H1 (cell line): ENCODE results near the gene ARHGEF11. TPM values are rescaled to one million over a fixed set of nuclear protein-coding genes. Genes with fewer than 3 reads are reported as not detected.

ENCODE experiments used
- CTCF ChIA-PET: fragments of 300-600 bp; sonication (Branson Sonifier 250); formaldehyde crosslinking; loops from one replicate; lab custom pipeline; 2021; ENCODE audit not compliant: partially characterized antibody; lab: Charles Lee
- POLR2A ChIA-PET: fragments of 300-600 bp; sonication (Branson Sonifier 250); formaldehyde crosslinking; loops from one replicate; lab custom pipeline; 2021; ENCODE audit warnings: inconsistent platforms; ENCODE audit not compliant: partially characterized antibody; lab: Charles Lee
- DNase-seq, 2 experiments: peaks; one replicate each; pipeline versions ENCODE4 v3.0.0 to v3.0.0-alpha.2; 2010 to 2022; ENCODE audit warnings: low spot score in 2 of 2, low read depth in 1 of 2, mixed read lengths in 1 of 2
- FAIRE-seq: peaks from 2 replicates; lab custom pipeline; 2011; peaks lifted over from hg19 to GRCh38; lab: Jason Lieb, UNC
- H2AFZ ChIP-seq: 2 replicates; pipeline ENCODE4 v1.8.1; 2012; ENCODE audit warnings: low read length, inconsistent platforms
- H2AK5ac ChIP-seq: 2 replicates; pipeline ENCODE4 v1.6.1; 2013; ENCODE audit warnings: low read depth, low read length
- H2BK120ac ChIP-seq: replicated peaks from 2 replicates; pipeline ENCODE3; 2013; ENCODE audit warnings: low read depth, low read length, inconsistent platforms
- H2BK12ac ChIP-seq: 2 replicates; pipeline ENCODE4 v1.6.1; 2013; ENCODE audit warnings: low read depth, low read length
- H2BK15ac ChIP-seq: 2 replicates; pipeline ENCODE4 v1.6.1; 2013; ENCODE audit warnings: low read length
- H2BK20ac ChIP-seq: 2 replicates; pipeline ENCODE4 v1.6.1; 2013; ENCODE audit warnings: low read length
- H2BK5ac ChIP-seq: 2 replicates; pipeline ENCODE4 v1.6.1; 2013; ENCODE audit warnings: low read depth, low read length
- H3K14ac ChIP-seq: 2 replicates; pipeline ENCODE4 v1.6.1; 2013; ENCODE audit warnings: inconsistent platforms; ENCODE audit not compliant: insufficient read length
- H3K18ac ChIP-seq: 2 replicates; pipeline ENCODE4 v1.6.1; 2013; ENCODE audit warnings: low read length; ENCODE audit errors: extremely low read depth
- H3K23ac ChIP-seq: 2 replicates; pipeline ENCODE4 v1.6.1; 2013; ENCODE audit warnings: inconsistent platforms; ENCODE audit not compliant: insufficient read length
- H3K23me2 ChIP-seq: 2 replicates; pipeline ENCODE4 v1.6.1; 2013; ENCODE audit warnings: low read depth, low read length
- H3K27ac ChIP-seq: 2 replicates; pipeline ENCODE4 v1.6.1; 2011; ENCODE audit warnings: low read depth, low read length, inconsistent platforms
- H3K27me3 ChIP-seq, 4 experiments: replicated peaks in 1 of 4; 1 replicate in 1 of 4; 2 replicates in 3 of 4; pipeline versions ENCODE4 v1.6.1 to v1.8.1; 2011 to 2013; ENCODE audit warnings: low read length in 3 of 4, mild to moderate bottlenecking in 3 of 4, inconsistent platforms in 2 of 4, mixed read lengths in 2 of 4, moderate library complexity in 1 of 4; ENCODE audit not compliant: control insufficient read depth in 3 of 4, insufficient read depth in 3 of 4; ENCODE audit errors: extremely low read depth in 1 of 4
- H3K36me3 ChIP-seq, 4 experiments: 2 replicates each; pipeline versions ENCODE4 v1.6.1 to v1.8.1; 2011 to 2013; ENCODE audit warnings: mild to moderate bottlenecking in 4 of 4, low read length in 3 of 4, moderate library complexity in 2 of 4, control low read depth in 1 of 4, inconsistent platforms in 1 of 4; ENCODE audit not compliant: insufficient read depth in 4 of 4, control insufficient read depth in 2 of 4
- H3K4ac ChIP-seq: replicated peaks from 2 replicates; pipeline ENCODE3; 2013; ENCODE audit warnings: low read length, low read depth, mixed read lengths, inconsistent platforms; ENCODE audit not compliant: insufficient read length
- H3K4me1 ChIP-seq, 4 experiments: replicated peaks in 1 of 4; 1 replicate in 1 of 4; 2 replicates in 3 of 4; pipeline versions ENCODE4 v1.6.1 to v1.8.1; 2011 to 2013; ENCODE audit warnings: low read length in 3 of 4, inconsistent platforms in 2 of 4, mixed read lengths in 1 of 4; ENCODE audit not compliant: insufficient read depth in 4 of 4, control insufficient read depth in 3 of 4
- H3K4me2 ChIP-seq, 2 experiments: 2 replicates each; pipeline versions ENCODE4 v1.6.1 to v1.8.1; 2011 to 2013; ENCODE audit warnings: low read depth in 2 of 2, low read length in 2 of 2, control low read depth in 1 of 2, inconsistent platforms in 1 of 2, mild to moderate bottlenecking in 1 of 2; ENCODE audit not compliant: insufficient read depth in 1 of 2
- H3K4me3 ChIP-seq, 4 experiments: fragments of 200-600, 300-600 bp in 1 of 4; sonication (generic), shearing (Covaris generic), sonication (Bioruptor Twin) in 1 of 4; 2 replicates each; pipeline versions ENCODE4 v1.5.1 to v1.8.1; 2011 to 2016; ENCODE audit warnings: low read length in 4 of 4, low read depth in 3 of 4, control low read depth in 2 of 4, inconsistent platforms in 2 of 4, mild to moderate bottlenecking in 2 of 4, mixed read lengths in 1 of 4, moderate library complexity in 1 of 4; ENCODE audit not compliant: insufficient read depth in 2 of 4; ENCODE audit errors: extremely low read depth in 1 of 4
- H3K56ac ChIP-seq: replicated peaks from 2 replicates; pipeline ENCODE3; 2013; ENCODE audit warnings: low read depth, mild to moderate bottlenecking, mixed read lengths, low read length, inconsistent platforms; ENCODE audit not compliant: insufficient read length
- H3K79me1 ChIP-seq: 2 replicates; pipeline ENCODE4 v1.6.1; 2013; ENCODE audit warnings: low read depth, low read length, control low read depth
- H3K79me2 ChIP-seq, 2 experiments: 2 replicates each; pipeline versions ENCODE4 v1.6.1 to v1.8.1; 2012 to 2013; ENCODE audit warnings: low read length in 2 of 2, mild to moderate bottlenecking in 2 of 2, inconsistent platforms in 1 of 2; ENCODE audit not compliant: insufficient read depth in 2 of 2, control insufficient read depth in 1 of 2
- H3K9ac ChIP-seq, 4 experiments: replicated peaks in 1 of 4; 1 replicate in 1 of 4; 2 replicates in 3 of 4; pipeline versions ENCODE4 v1.6.1 to v1.8.1; 2011 to 2013; ENCODE audit warnings: low read depth in 3 of 4, low read length in 3 of 4, control low read depth in 2 of 4, mild to moderate bottlenecking in 2 of 4, moderate library complexity in 2 of 4, inconsistent platforms in 1 of 4; ENCODE audit errors: extremely low read depth in 1 of 4
- H3K9me3 ChIP-seq, 2 experiments: 2 replicates each; pipeline versions ENCODE4 v1.6.1 to v1.8.1; 2012 to 2013; ENCODE audit warnings: mild to moderate bottlenecking in 2 of 2, moderate library complexity in 2 of 2, control low read depth in 1 of 2, inconsistent platforms in 1 of 2, low read depth in 1 of 2, low read length in 1 of 2, mixed read lengths in 1 of 2; ENCODE audit not compliant: insufficient read depth in 2 of 2
- H4K20me1 ChIP-seq, 2 experiments: replicated peaks in 1 of 2; 2 replicates each; pipeline versions ENCODE3 to v1.8.1; 2011 to 2013; ENCODE audit warnings: inconsistent platforms in 2 of 2, low read length in 2 of 2, mild to moderate bottlenecking in 1 of 2; ENCODE audit not compliant: insufficient read depth in 2 of 2, control insufficient read depth in 1 of 2
- H4K5ac ChIP-seq: 2 replicates; pipeline ENCODE4 v1.6.1; 2013; ENCODE audit warnings: low read length, low read depth, mixed read lengths, inconsistent platforms; ENCODE audit not compliant: insufficient read length
- H4K8ac ChIP-seq: 2 replicates; pipeline ENCODE4 v1.8.0; 2013; ENCODE audit warnings: mild to moderate bottlenecking, moderate library complexity, low read length, inconsistent platforms; ENCODE audit not compliant: insufficient read depth; ENCODE audit errors: extremely low read depth
- H4K91ac ChIP-seq: replicated peaks from 2 replicates; pipeline ENCODE3; 2013; ENCODE audit warnings: low read length, mixed read lengths, inconsistent platforms; ENCODE audit not compliant: insufficient read length
- polyA plus RNA-seq, 7 experiments: library from polyadenylated mRNA; depleted of rRNA in 3 of 7; stranded (reverse) in 5 of 7; unstranded in 2 of 7; fragments of >200 nt in 5 of 7; fragments of 200-250 nt in 2 of 7; gene quantifications; 1 replicate in 5 of 7; 2 replicates in 1 of 7; 4 replicates in 1 of 7; pipeline versions ENCODE4 v1.2.1 to v1.2.3, GENCODE V29; 2011 to 2013; ENCODE audit warnings: missing spikeins in 2 of 7, mixed read lengths in 2 of 7
- total RNA-seq: library from RNA; stranded (reverse); fragmentation: NEBNext Ultra II Directional; extraction: Animal tissue kit (Norgen Biotek cat#: 25700); gene quantifications from 2 replicates; pipeline ENCODE4 v1.2.1, GENCODE V29; 2021
- TF ChIP-seq, protein P1 (sequence below): fragments of 300-600 bp; sonication (generic); IDR thresholded peaks from 2 replicates; pipeline ENCODE4 v1.7.1; 2012; ENCODE audit warnings: low read length, moderate library complexity, mild to moderate bottlenecking, inconsistent platforms; ENCODE audit not compliant: insufficient replicate concordance

Gene ARHGEF11
- total and polyA plus RNA-seq, 2 of the 8 experiments (the other 6 are each of a cell fraction or from before 2014, with no cell fraction given), result 19.9 to 33.1 TPM

DNA sequence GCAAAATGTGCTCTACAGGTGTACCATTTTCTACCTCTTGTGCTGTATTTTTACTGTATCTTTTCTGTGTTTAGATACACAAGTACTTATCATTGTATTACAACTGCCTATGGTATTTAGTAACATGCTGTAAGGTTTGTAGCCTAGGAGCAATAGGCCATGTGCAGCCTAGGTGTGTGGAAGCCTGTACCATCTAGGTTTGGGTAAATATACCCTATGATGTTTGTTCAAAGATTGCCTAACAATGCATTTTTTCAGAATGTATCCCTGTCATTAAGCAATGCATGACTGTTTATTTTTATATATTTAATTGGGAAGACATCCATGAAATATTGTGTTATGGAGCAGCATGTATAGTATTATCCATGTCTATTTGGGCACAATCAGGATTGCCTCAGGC is 43.1 kb upstream of the ARHGEF11 start:
- Histone ChIP-seq H3K4me2 (no peak overlapping the region), H3K27ac (no peak overlapping the region), H4K5ac (no peak overlapping the region), H3K27me3 (no peaks in the 10 kb centered on the region; a peak in 2 of 7 replicates), H3K56ac (no peak overlapping the region), H3K36me3 (no peaks in the 10 kb centered on the region), H2BK20ac (no peak overlapping the region), H4K91ac (no peak overlapping the region), H3K14ac (no peak overlapping the region), H2AFZ (no peak overlapping the region), H3K23me2 (no peaks in the 10 kb centered on the region), H3K18ac (no peak overlapping the region), H2BK15ac (no peak overlapping the region), H3K79me1 (no peaks in the 10 kb centered on the region), H2BK12ac (no peak overlapping the region), H4K8ac (no peak overlapping the region), H3K9me3 (no peaks in the 10 kb centered on the region), H2AK5ac (no peak overlapping the region), H4K20me1 (no peaks in the 10 kb centered on the region), H2BK120ac (no peak overlapping the region), H3K23ac (no peak overlapping the region), H3K4me1 (peaks cover 3 to 5% (median 3%) of the 10 kb centered on the region in 4 experiments; a peak in 5 of 7 replicates), H3K79me2 (no peaks in the 10 kb centered on the region), H2BK5ac (no peak overlapping the region), H3K4ac (no peak overlapping the region), H3K9ac (no peak overlapping the region), H3K4me3 (no peak overlapping the region)
- ChIA-PET POLR2A (interaction anchor here (0.8 to 1.2 kb wide), 2 partner anchors 14 to 50 kb away, joined by 3 read pairs; no protein-coding TSS in a partner anchor), CTCF (interaction anchor here (0.6 to 7.7 kb wide), 13 partner anchors 15 to 469 kb away, joined by 3 to 218 read pairs (median 5); partner anchors contain the start of gene ETV3)
- DNase-seq, result no peak
- no peak for FAIRE-seq
- TF ChIP-seq, protein P1, sequence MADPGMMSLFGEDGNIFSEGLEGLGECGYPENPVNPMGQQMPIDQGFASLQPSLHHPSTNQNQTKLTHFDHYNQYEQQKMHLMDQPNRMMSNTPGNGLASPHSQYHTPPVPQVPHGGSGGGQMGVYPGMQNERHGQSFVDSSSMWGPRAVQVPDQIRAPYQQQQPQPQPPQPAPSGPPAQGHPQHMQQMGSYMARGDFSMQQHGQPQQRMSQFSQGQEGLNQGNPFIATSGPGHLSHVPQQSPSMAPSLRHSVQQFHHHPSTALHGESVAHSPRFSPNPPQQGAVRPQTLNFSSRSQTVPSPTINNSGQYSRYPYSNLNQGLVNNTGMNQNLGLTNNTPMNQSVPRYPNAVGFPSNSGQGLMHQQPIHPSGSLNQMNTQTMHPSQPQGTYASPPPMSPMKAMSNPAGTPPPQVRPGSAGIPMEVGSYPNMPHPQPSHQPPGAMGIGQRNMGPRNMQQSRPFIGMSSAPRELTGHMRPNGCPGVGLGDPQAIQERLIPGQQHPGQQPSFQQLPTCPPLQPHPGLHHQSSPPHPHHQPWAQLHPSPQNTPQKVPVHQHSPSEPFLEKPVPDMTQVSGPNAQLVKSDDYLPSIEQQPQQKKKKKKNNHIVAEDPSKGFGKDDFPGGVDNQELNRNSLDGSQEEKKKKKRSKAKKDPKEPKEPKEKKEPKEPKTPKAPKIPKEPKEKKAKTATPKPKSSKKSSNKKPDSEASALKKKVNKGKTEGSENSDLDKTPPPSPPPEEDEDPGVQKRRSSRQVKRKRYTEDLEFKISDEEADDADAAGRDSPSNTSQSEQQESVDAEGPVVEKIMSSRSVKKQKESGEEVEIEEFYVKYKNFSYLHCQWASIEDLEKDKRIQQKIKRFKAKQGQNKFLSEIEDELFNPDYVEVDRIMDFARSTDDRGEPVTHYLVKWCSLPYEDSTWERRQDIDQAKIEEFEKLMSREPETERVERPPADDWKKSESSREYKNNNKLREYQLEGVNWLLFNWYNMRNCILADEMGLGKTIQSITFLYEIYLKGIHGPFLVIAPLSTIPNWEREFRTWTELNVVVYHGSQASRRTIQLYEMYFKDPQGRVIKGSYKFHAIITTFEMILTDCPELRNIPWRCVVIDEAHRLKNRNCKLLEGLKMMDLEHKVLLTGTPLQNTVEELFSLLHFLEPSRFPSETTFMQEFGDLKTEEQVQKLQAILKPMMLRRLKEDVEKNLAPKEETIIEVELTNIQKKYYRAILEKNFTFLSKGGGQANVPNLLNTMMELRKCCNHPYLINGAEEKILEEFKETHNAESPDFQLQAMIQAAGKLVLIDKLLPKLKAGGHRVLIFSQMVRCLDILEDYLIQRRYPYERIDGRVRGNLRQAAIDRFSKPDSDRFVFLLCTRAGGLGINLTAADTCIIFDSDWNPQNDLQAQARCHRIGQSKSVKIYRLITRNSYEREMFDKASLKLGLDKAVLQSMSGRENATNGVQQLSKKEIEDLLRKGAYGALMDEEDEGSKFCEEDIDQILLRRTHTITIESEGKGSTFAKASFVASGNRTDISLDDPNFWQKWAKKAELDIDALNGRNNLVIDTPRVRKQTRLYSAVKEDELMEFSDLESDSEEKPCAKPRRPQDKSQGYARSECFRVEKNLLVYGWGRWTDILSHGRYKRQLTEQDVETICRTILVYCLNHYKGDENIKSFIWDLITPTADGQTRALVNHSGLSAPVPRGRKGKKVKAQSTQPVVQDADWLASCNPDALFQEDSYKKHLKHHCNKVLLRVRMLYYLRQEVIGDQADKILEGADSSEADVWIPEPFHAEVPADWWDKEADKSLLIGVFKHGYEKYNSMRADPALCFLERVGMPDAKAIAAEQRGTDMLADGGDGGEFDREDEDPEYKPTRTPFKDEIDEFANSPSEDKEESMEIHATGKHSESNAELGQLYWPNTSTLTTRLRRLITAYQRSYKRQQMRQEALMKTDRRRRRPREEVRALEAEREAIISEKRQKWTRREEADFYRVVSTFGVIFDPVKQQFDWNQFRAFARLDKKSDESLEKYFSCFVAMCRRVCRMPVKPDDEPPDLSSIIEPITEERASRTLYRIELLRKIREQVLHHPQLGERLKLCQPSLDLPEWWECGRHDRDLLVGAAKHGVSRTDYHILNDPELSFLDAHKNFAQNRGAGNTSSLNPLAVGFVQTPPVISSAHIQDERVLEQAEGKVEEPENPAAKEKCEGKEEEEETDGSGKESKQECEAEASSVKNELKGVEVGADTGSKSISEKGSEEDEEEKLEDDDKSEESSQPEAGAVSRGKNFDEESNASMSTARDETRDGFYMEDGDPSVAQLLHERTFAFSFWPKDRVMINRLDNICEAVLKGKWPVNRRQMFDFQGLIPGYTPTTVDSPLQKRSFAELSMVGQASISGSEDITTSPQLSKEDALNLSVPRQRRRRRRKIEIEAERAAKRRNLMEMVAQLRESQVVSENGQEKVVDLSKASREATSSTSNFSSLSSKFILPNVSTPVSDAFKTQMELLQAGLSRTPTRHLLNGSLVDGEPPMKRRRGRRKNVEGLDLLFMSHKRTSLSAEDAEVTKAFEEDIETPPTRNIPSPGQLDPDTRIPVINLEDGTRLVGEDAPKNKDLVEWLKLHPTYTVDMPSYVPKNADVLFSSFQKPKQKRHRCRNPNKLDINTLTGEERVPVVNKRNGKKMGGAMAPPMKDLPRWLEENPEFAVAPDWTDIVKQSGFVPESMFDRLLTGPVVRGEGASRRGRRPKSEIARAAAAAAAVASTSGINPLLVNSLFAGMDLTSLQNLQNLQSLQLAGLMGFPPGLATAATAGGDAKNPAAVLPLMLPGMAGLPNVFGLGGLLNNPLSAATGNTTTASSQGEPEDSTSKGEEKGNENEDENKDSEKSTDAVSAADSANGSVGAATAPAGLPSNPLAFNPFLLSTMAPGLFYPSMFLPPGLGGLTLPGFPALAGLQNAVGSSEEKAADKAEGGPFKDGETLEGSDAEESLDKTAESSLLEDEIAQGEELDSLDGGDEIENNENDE, result no peak
